ENCODE results near the gene SPIN1. TPM values are rescaled to one million over a fixed set of nuclear protein-coding genes. Genes with fewer than 3 reads are reported as not detected.
A peak's percentile ranks its signal among the peaks of the same experiment; 100 is the strongest.

The SPIN1 gene
- total RNA-seq, 1 experiment from 2014 or later, result 123 TPM

DNA sequence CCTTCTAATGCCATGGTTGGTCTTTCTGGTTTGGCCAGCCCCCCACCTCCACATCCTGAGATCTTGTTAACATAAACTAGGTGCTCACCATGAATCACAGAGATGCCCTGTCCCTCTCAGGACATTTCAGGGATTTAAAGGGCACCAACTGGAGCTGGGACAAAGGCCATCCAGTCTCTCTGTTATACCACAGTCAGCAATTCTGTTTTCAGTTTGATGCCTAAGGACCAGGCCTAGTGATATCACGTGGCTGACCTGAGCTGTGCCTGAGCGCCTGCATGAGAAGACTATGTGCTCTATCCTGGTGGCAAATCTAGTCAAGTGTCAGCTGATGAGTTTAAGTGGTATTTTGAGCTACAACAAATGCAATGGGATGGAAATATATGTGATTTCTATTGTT is 26.1 kb downstream of the SPIN1 start (continued):
- TF ChIP-seq, protein P1, sequence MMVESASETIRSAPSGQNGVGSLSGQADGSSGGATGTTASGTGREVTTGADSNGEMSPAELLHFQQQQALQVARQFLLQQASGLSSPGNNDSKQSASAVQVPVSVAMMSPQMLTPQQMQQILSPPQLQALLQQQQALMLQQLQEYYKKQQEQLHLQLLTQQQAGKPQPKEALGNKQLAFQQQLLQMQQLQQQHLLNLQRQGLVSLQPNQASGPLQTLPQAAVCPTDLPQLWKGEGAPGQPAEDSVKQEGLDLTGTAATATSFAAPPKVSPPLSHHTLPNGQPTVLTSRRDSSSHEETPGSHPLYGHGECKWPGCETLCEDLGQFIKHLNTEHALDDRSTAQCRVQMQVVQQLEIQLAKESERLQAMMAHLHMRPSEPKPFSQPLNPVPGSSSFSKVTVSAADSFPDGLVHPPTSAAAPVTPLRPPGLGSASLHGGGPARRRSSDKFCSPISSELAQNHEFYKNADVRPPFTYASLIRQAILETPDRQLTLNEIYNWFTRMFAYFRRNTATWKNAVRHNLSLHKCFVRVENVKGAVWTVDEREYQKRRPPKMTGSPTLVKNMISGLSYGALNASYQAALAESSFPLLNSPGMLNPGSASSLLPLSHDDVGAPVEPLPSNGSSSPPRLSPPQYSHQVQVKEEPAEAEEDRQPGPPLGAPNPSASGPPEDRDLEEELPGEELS (CRISPR knock-in tag; IDR thresholded peaks at IDR 0.05), result no peak
- TF ChIP-seq ZNF121 (CRISPR knock-in tag; IDR thresholded peaks at IDR 0.05) (no peak), ZNF416 (CRISPR knock-in tag; IDR thresholded peaks at IDR 0.05) (no peak), TEAD1 (CRISPR knock-in tag; IDR thresholded peaks at IDR 0.05) (no peak), ZNF423 (CRISPR knock-in tag; IDR thresholded peaks at IDR 0.05) (no peak)
- TF ChIP-seq, protein P2, sequence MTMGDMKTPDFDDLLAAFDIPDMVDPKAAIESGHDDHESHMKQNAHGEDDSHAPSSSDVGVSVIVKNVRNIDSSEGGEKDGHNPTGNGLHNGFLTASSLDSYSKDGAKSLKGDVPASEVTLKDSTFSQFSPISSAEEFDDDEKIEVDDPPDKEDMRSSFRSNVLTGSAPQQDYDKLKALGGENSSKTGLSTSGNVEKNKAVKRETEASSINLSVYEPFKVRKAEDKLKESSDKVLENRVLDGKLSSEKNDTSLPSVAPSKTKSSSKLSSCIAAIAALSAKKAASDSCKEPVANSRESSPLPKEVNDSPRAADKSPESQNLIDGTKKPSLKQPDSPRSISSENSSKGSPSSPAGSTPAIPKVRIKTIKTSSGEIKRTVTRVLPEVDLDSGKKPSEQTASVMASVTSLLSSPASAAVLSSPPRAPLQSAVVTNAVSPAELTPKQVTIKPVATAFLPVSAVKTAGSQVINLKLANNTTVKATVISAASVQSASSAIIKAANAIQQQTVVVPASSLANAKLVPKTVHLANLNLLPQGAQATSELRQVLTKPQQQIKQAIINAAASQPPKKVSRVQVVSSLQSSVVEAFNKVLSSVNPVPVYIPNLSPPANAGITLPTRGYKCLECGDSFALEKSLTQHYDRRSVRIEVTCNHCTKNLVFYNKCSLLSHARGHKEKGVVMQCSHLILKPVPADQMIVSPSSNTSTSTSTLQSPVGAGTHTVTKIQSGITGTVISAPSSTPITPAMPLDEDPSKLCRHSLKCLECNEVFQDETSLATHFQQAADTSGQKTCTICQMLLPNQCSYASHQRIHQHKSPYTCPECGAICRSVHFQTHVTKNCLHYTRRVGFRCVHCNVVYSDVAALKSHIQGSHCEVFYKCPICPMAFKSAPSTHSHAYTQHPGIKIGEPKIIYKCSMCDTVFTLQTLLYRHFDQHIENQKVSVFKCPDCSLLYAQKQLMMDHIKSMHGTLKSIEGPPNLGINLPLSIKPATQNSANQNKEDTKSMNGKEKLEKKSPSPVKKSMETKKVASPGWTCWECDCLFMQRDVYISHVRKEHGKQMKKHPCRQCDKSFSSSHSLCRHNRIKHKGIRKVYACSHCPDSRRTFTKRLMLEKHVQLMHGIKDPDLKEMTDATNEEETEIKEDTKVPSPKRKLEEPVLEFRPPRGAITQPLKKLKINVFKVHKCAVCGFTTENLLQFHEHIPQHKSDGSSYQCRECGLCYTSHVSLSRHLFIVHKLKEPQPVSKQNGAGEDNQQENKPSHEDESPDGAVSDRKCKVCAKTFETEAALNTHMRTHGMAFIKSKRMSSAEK (CRISPR knock-in tag; IDR thresholded peaks at IDR 0.05; ENCODE audit: borderline replicate concordance), result no peak

DNA sequence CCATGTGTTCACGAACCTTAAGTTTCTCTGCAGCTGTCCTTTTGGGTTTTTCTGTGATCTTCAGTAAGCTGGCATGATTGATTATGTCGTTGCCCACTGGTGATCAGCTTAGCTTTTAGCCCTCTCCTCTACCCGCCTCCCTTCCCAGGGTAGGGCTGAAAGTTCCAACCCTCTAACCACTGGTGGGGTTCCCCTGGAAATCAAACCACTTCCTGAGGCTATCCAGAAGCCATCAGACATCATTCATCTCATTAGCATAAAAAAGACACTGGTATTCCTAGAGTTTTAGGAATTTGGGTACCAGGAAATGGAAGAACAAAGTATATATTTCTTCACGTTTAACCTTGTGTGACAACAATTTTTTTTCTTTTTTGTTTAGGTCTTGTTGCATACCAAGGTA is 29.8 kb downstream of the SPIN1 start:
- no peaks in the 10 kb centered on the region for H3K27me3 Mint-ChIP-seq (ENCODE audit: low read depth)
- ATAC-seq, result peak; percentile 96
- peak overlapping the region; percentile 92 for H3K27ac Mint-ChIP-seq
- H3K4me3 Mint-ChIP-seq, result peak overlapping the region; percentile 2; the same call in 1 of the 2 replicates
- POLR2A ChIA-PET, result no interaction called here
- CTCF ChIA-PET, result no interaction called here
- peaks cover 37% of the 10 kb centered on the region for H3K9me3 Mint-ChIP-seq
- peaks cover 76% of the 10 kb centered on the region for H3K36me3 Mint-ChIP-seq
- TF ChIP-seq SP1 (CRISPR knock-in tag; conservative IDR thresholded peaks at IDR 0.05) (0 out of 2 replicates have a peak, but pooled peaks have one; percentile 39), NR2C2 (CRISPR knock-in tag; IDR thresholded peaks at IDR 0.05) (no peak), TEAD1 (CRISPR knock-in tag; IDR thresholded peaks at IDR 0.05) (peak; percentile 51; the same call in 1 of the 2 replicates), FOXP1 (CRISPR knock-in tag; IDR thresholded peaks at IDR 0.05; ENCODE audit: borderline replicate concordance) (no peak), CREB1 (CRISPR knock-in tag; IDR thresholded peaks at IDR 0.05) (no peak), HMGA2 (CRISPR knock-in tag; IDR thresholded peaks at IDR 0.05) (no peak), NFYB (CRISPR knock-in tag; conservative IDR thresholded peaks at IDR 0.05; ENCODE audit: low read depth) (no peak)
- DNase-seq (ENCODE audit: low spot score), result no peak
- H3K4me1 Mint-ChIP-seq, result peaks cover 62% of the 10 kb centered on the region

- CTCF ChIA-PET, result no interaction called here
These were observed 30.7 kb downstream of the SPIN1 start for GRCh38 chr9:88418715-88419540.

GRCh38 chr9:88420227-88420626 is 32.0 kb downstream of the SPIN1 start:
- Mint-ChIP-seq H3K4me1 (peaks cover 63% of the 10 kb centered on the region), H3K36me3 (peaks cover 59% of the 10 kb centered on the region), H3K9me3 (peaks cover 23% of the 10 kb centered on the region), H3K27me3 (ENCODE audit: low read depth) (no peaks in the 10 kb centered on the region), H3K4me3 (no peak overlapping the region), H3K27ac (peak overlapping the region; percentile 45)
- ChIA-PET POLR2A (no interaction called here), CTCF (no interaction called here)
- ATAC-seq (no peak), DNase-seq (ENCODE audit: low spot score) (no peak)
- TF ChIP-seq NFE2L1 (CRISPR knock-in tag; IDR thresholded peaks at IDR 0.05) (no peak), NFATC4 (CRISPR knock-in tag; IDR thresholded peaks at IDR 0.05) (no peak), ZNF138 (CRISPR knock-in tag; conservative IDR thresholded peaks at IDR 0.05) (no peak), USF1 (CRISPR knock-in tag; IDR thresholded peaks at IDR 0.05) (no peak), CBFB (CRISPR knock-in tag; IDR thresholded peaks at IDR 0.05; ENCODE audit: low read depth) (no peak), CREM (CRISPR knock-in tag; IDR thresholded peaks at IDR 0.05) (no peak), GABPB1 (CRISPR knock-in tag; IDR thresholded peaks at IDR 0.05) (no peak), FOXJ3 (CRISPR knock-in tag; IDR thresholded peaks at IDR 0.05; ENCODE audit: borderline replicate concordance) (no peak)
- TF ChIP-seq, protein P1 (CRISPR knock-in tag; IDR thresholded peaks at IDR 0.05), result no peak

More at GRCh38 chr9:88418715-88419540, 30.7 kb downstream of the SPIN1 start:
- 0 out of 2 replicates have a peak, but pooled peaks have one; percentile 36 for TF ChIP-seq EMX1 (CRISPR knock-in tag; IDR thresholded peaks at IDR 0.05)
- no peak for TF ChIP-seq MYBL2 (CRISPR knock-in tag; IDR thresholded peaks at IDR 0.05)
- TF ChIP-seq CREM (CRISPR knock-in tag; IDR thresholded peaks at IDR 0.05), result no peak
- TF ChIP-seq NFYB (CRISPR knock-in tag; conservative IDR thresholded peaks at IDR 0.05; ENCODE audit: low read depth), result no peak
- TF ChIP-seq ZNF121 (CRISPR knock-in tag; IDR thresholded peaks at IDR 0.05), result no peak
- TF ChIP-seq SMAD3 (CRISPR knock-in tag; IDR thresholded peaks at IDR 0.05; ENCODE audit: borderline replicate concordance), result no peak
- TF ChIP-seq ZBTB21 (CRISPR knock-in tag; IDR thresholded peaks at IDR 0.05; ENCODE audit: borderline replicate concordance), result no peak
- H3K27me3 Mint-ChIP-seq (ENCODE audit: low read depth), result no peaks in the 10 kb centered on the region
- peak overlapping the region; percentile 2; the same call in 1 of the 2 replicates for H3K4me3 Mint-ChIP-seq
- peaks cover 32% of the 10 kb centered on the region for H3K9me3 Mint-ChIP-seq
- ATAC-seq (no peak), DNase-seq (ENCODE audit: low spot score) (no peak)
- H3K27ac Mint-ChIP-seq, result peak overlapping the region; percentile 92
- peaks cover 70% of the 10 kb centered on the region for H3K36me3 Mint-ChIP-seq
- peaks cover 65% of the 10 kb centered on the region for H3K4me1 Mint-ChIP-seq
- POLR2A ChIA-PET, result no interaction called here

Data from WTC11 (cell line).